Trophoblast cell (in vitro differentiated cells and primary cell): ENCODE data around the gene UPF1.

Source experiments
- DNase-seq, 2 donors: peaks; one replicate each; pipeline ENCODE4 v3.0.0-alpha.2; 2016
- H2AFZ ChIP-seq: 2 replicates; pipeline ENCODE4 v1.6.1; 2013; ENCODE audit warnings: low read length, moderate library complexity, mild to moderate bottlenecking; ENCODE audit not compliant: insufficient read depth, poor library complexity
- H2AK5ac ChIP-seq: 2 replicates; pipeline ENCODE4 v1.6.1; 2013; ENCODE audit warnings: mild to moderate bottlenecking, low read length
- H2BK120ac ChIP-seq: 2 replicates; pipeline ENCODE4 v1.6.1; 2013; ENCODE audit warnings: low read length, mild to moderate bottlenecking, moderate library complexity; ENCODE audit not compliant: insufficient read depth, poor library complexity
- H2BK12ac ChIP-seq: 2 replicates; pipeline ENCODE4 v1.6.1; 2013; ENCODE audit warnings: mild to moderate bottlenecking, low read length, moderate library complexity
- H2BK5ac ChIP-seq: 2 replicates; pipeline ENCODE4 v1.6.1; 2013; ENCODE audit warnings: low read length, low read depth, moderate library complexity, mild to moderate bottlenecking; ENCODE audit not compliant: poor library complexity
- H3K14ac ChIP-seq: 2 replicates; pipeline ENCODE4 v1.6.1; 2013; ENCODE audit warnings: mild to moderate bottlenecking, low read length
- H3K18ac ChIP-seq: 2 replicates; pipeline ENCODE4 v1.6.1; 2013; ENCODE audit warnings: mild to moderate bottlenecking, low read length
- H3K23ac ChIP-seq: 2 replicates; pipeline ENCODE4 v1.6.1; 2013; ENCODE audit warnings: low read length
- H3K27ac ChIP-seq: 2 replicates; pipeline ENCODE4 v1.5.1; 2013; ENCODE audit warnings: low read depth, mild to moderate bottlenecking, inconsistent platforms, low read length, moderate library complexity
- H3K27me3 ChIP-seq: 2 replicates; pipeline ENCODE4 v1.6.1; 2013; ENCODE audit warnings: inconsistent platforms, mild to moderate bottlenecking, low read length, moderate library complexity; ENCODE audit not compliant: insufficient read depth
- H3K36me3 ChIP-seq, 2 experiments: 1 replicate in 1 of 2; 2 replicates in 1 of 2; pipeline ENCODE4 v1.6.1; 2013; ENCODE audit warnings: low read length in 2 of 2, mild to moderate bottlenecking in 2 of 2, moderate library complexity in 1 of 2; ENCODE audit not compliant: insufficient read depth in 2 of 2, control insufficient read depth in 1 of 2
- H3K4ac ChIP-seq: 2 replicates; pipeline ENCODE4 v1.6.1; 2013; ENCODE audit warnings: low read depth, mild to moderate bottlenecking, low read length, moderate library complexity
- H3K4me1 ChIP-seq, 2 experiments: 1 replicate in 1 of 2; 2 replicates in 1 of 2; pipeline ENCODE4 v1.6.1; 2013; ENCODE audit warnings: low read length in 2 of 2, mild to moderate bottlenecking in 2 of 2, moderate library complexity in 1 of 2; ENCODE audit not compliant: insufficient read depth in 2 of 2, control insufficient read depth in 1 of 2
- H3K4me2 ChIP-seq: 2 replicates; pipeline ENCODE4 v1.6.1; 2013; ENCODE audit warnings: inconsistent platforms, mild to moderate bottlenecking, low read length, moderate library complexity
- H3K4me3 ChIP-seq: 2 replicates; pipeline ENCODE4 v1.5.1; 2013; ENCODE audit warnings: mild to moderate bottlenecking, low read depth, low read length, inconsistent platforms
- H3K79me1 ChIP-seq: one replicate; pipeline ENCODE4 v1.6.1; 2013; ENCODE audit warnings: low read length
- H3K79me2 ChIP-seq: 2 replicates; pipeline ENCODE4 v1.6.1; 2013; ENCODE audit warnings: low read length, mild to moderate bottlenecking; ENCODE audit not compliant: control insufficient read depth, insufficient read depth, poor library complexity
- H3K9ac ChIP-seq: 2 replicates; pipeline ENCODE4 v1.6.1; 2013; ENCODE audit warnings: mild to moderate bottlenecking, low read length
- H3K9me3 ChIP-seq: 2 replicates; pipeline ENCODE4 v1.6.1; 2013; ENCODE audit warnings: low read depth, mild to moderate bottlenecking, control low read depth, inconsistent platforms, low read length; ENCODE audit not compliant: insufficient read depth
- H4K12ac ChIP-seq: 2 replicates; pipeline ENCODE4 v1.6.1; 2013; ENCODE audit warnings: low read depth, mild to moderate bottlenecking, low read length, moderate library complexity
- H4K8ac ChIP-seq: 2 replicates; pipeline ENCODE4 v1.6.1; 2013; ENCODE audit warnings: low read depth, mild to moderate bottlenecking, low read length, moderate library complexity
- H4K91ac ChIP-seq: one replicate; pipeline ENCODE4 v1.6.1; 2013; ENCODE audit warnings: low read depth, mild to moderate bottlenecking, low read length, moderate library complexity
- WGBS: extraction: QIAGEN DNeasy Blood & Tissue Kit; methylation state at CpG from one replicate; pipeline ENCODE4 v1.1.7; 2013; ENCODE audit warnings: missing lambda C conversion rate; ENCODE audit not compliant: insufficient read length, insufficient coverage; ENCODE audit errors: extremely low coverage; 5-methylcytosine and 5-hydroxymethylcytosine counted together

UPF1 gene

DNA sequence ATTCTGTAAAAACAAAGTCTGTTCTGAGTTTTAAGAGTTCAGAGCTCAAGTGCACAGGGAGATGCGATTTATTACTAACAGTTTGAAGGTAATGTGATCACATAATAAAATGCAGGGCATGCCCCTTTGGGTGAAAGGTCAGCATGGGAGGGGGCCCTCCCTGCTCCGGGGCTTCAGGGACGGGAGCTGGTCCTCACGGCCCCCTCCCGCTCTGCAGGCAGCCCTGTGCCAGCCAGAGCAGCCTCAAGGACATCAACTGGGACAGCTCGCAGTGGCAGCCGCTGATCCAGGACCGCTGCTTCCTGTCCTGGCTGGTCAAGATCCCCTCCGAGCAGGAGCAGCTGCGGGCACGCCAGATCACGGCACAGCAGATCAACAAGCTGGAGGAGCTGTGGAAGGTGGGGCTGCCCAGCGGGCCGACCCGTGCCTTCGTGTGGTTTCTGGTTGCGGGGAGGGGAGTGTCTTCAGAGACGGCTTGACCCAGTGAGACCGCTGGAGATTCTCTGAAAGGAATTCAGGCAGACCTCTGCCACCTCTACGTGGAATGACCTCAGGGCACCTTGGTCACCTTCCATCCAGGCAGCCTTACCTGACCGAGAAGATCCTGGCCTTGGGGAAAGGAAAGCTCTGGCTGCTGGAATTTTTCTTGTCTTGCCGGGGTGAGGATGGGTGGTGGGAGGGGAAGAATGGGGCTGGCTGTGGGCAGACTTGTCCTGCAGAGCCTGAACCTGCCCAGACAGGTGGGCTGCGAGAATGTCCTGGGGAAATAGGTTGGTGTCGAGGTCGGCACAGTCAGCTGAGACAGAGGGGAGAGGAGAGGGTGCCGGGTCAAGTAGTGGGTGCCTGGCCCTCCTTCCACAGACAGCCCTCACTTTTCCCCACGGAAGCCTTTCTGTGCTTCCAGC is 19.0 kb downstream of the UPF1 start:
- H2BK120ac ChIP-seq: no peak overlapping the region

DNA sequence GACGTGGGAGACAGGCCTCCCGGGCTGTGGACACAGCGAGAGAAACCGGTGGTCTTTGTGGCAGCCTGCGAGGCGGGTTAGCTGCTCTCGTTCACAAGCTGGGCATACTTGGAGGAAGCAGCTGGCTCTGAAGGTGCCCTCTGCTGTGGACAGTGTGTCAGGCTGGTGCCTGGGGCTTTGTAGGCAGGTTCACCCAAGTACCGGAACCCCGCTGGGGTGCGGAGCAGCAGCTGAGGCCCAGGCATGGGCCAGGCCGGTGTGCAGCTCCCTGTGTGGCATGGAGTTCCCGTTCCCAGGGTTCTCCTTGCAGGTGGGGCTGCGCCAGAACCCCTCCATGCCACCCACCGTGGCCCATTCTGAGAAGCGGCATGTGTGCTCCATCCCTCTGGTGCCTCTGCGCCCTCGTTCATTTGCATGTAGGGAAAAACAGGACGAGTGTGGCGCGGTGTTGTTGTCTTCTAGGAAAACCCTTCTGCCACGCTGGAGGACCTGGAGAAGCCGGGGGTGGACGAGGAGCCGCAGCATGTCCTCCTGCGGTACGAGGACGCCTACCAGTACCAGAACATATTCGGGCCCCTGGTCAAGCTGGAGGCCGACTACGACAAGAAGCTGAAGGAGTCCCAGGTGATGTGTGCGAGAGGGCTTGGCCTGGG is 20.0 kb downstream of the UPF1 start:
- Histone ChIP-seq H3K4ac (peak overlapping the region; percentile 28), H4K12ac (no peak overlapping the region), H3K27me3 (no peaks in the 10 kb centered on the region), H3K4me2 (no peak overlapping the region), H3K9ac (no peak overlapping the region), H3K27ac (no peak overlapping the region), H3K79me1 (peaks cover 6% of the 10 kb centered on the region), H2AK5ac (no peak overlapping the region), H3K79me2 (peaks cover 5% of the 10 kb centered on the region), H3K9me3 (peaks cover 1% of the 10 kb centered on the region), H3K36me3 (peaks cover 73 to 79% of the 10 kb centered on the region in 2 experiments), H2AFZ (no peak overlapping the region), H2BK5ac (no peak overlapping the region), H3K18ac (peak overlapping the region; percentile 31), H2BK120ac (no peak overlapping the region), H3K4me3 (no peak overlapping the region), H3K14ac (no peak overlapping the region), H4K91ac (no peak overlapping the region), H2BK12ac (no peak overlapping the region), H3K23ac (no peak overlapping the region), H4K8ac (no peak overlapping the region), H3K4me1 (peaks cover 15 to 30% of the 10 kb centered on the region in 2 experiments)
- no CpG with 5 or more reads among the region's 31 CpGs for WGBS
- no peak for DNase-seq

More for the DNA sequence above, 19.0 kb downstream of the UPF1 start:
- H3K9ac ChIP-seq: no peak overlapping the region
- H3K14ac ChIP-seq: no peak overlapping the region
- no peak overlapping the region for H4K12ac ChIP-seq
- peaks cover 5% of the 10 kb centered on the region for H3K79me2 ChIP-seq
- H3K18ac ChIP-seq: peak overlapping the region; percentile 34
- DNase-seq: peak; percentile 34 to 47
- H3K4me1 ChIP-seq: peaks cover 15 to 30% of the 10 kb centered on the region in 2 experiments
- no peak overlapping the region for H3K4me2 ChIP-seq
- no CpG with 5 or more reads among the region's 27 CpGs for WGBS
- H3K79me1 ChIP-seq: peaks cover 6% of the 10 kb centered on the region
- H2AK5ac ChIP-seq: no peak overlapping the region
- no peak overlapping the region for H4K8ac ChIP-seq
- no peak overlapping the region for H3K23ac ChIP-seq
- H3K9me3 ChIP-seq: peaks cover 1% of the 10 kb centered on the region
- peak overlapping the region; percentile 35 for H3K27ac ChIP-seq
- H3K4ac ChIP-seq: peak overlapping the region; percentile 12
- H3K27me3 ChIP-seq: no peaks in the 10 kb centered on the region
- no peak overlapping the region for H2BK5ac ChIP-seq
- H3K36me3 ChIP-seq: peaks cover 69 to 75% of the 10 kb centered on the region in 2 experiments
- H2BK12ac ChIP-seq: no peak overlapping the region
- no peak overlapping the region for H4K91ac ChIP-seq
- no peak overlapping the region for H2AFZ ChIP-seq
- H3K4me3 ChIP-seq: no peak overlapping the region

DNA sequence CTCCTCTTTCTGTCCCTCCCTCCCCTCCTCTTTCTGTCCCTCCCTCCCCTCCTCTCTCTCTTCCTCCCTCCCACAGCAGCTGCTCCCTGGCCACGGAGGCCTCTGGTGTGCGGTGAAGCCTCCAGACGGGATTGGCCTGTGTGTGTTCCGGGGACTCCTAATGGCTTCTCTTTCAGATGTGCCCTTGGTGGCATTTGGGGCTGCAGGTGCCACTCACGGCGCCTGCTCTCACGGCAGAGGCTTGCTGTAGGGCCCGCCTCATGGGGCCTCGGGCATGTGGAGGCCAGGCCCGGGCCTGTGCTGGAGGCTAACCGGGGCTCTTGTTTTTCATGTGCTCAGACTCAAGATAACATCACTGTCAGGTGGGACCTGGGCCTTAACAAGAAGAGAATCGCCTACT is 20.9 kb downstream of the UPF1 start:
- DNase-seq: no peak
- Histone ChIP-seq H2BK120ac (no peak overlapping the region), H3K79me1 (peaks cover 6% of the 10 kb centered on the region), H3K18ac (no peak overlapping the region), H2AFZ (no peak overlapping the region), H3K4me3 (no peak overlapping the region), H3K4me1 (peaks cover 15 to 30% of the 10 kb centered on the region in 2 experiments), H3K4me2 (no peak overlapping the region), H3K79me2 (peaks cover 5% of the 10 kb centered on the region), H3K14ac (no peak overlapping the region), H2BK5ac (no peak overlapping the region), H3K27me3 (no peaks in the 10 kb centered on the region), H4K12ac (no peak overlapping the region), H2BK12ac (no peak overlapping the region), H3K9ac (no peak overlapping the region), H3K36me3 (peaks cover 80 to 83% of the 10 kb centered on the region in 2 experiments), H3K9me3 (peaks cover 1% of the 10 kb centered on the region), H2AK5ac (no peak overlapping the region), H4K8ac (no peak overlapping the region), H3K4ac (no peak overlapping the region), H4K91ac (no peak overlapping the region), H3K23ac (no peak overlapping the region), H3K27ac (no peak overlapping the region)
- no CpG with 5 or more reads among the region's 12 CpGs for WGBS

DNA sequence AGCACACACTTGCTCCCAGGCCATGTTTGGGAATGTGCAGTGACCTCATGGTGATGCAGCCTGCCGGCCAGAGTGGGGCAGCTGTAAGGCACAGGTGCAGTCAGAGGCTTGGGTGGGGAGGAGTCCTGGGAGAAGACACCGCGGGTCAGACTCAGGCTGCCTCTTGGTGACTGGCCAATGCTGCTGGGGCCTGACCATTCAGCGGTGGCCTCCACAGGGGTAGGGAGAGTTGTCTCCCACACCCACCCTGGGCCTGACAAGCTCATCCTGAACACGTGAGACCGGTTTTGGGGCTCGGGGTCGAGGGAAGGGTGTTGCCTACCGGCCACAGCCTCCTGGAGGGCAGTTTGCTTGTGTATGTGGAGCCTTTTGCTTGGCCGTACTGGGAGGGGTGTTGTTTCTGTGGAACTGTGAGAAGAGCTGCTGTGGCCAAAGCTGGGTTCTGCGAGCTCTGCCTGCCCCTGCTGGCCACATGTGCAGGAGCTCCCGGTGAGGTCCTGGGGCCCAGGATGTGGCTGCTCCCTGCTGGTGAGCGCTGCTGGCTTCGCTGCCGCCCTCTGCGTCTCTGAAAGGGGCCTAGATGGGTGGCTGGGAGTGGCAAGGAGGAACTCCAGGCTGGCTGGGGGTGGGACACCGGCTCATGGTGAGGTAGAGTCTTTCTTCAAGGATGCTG is 22.1 kb downstream of the UPF1 start:
- H3K18ac ChIP-seq: no peak overlapping the region
- peaks cover 85 to 88% of the 10 kb centered on the region in 2 experiments for H3K36me3 ChIP-seq
- no peak overlapping the region for H2BK5ac ChIP-seq
- H3K4me1 ChIP-seq: peaks cover 14 to 25% of the 10 kb centered on the region in 2 experiments
- H4K91ac ChIP-seq: no peak overlapping the region
- no peak overlapping the region for H2AK5ac ChIP-seq
- no peak overlapping the region for H3K27ac ChIP-seq
- no peak overlapping the region for H2BK12ac ChIP-seq
- no peak overlapping the region for H2BK120ac ChIP-seq
- H3K14ac ChIP-seq: no peak overlapping the region
- H2AFZ ChIP-seq: no peak overlapping the region
- no peak overlapping the region for H4K12ac ChIP-seq
- WGBS: no CpG with 5 or more reads among the region's 17 CpGs
- DNase-seq: no peak
- H3K9ac ChIP-seq: no peak overlapping the region
- H3K9me3 ChIP-seq: peaks cover 1% of the 10 kb centered on the region
- no peak overlapping the region for H3K23ac ChIP-seq
- peaks cover 6% of the 10 kb centered on the region for H3K79me1 ChIP-seq
- H3K4me2 ChIP-seq: no peak overlapping the region
- H3K4me3 ChIP-seq: no peak overlapping the region
- H4K8ac ChIP-seq: no peak overlapping the region
- H3K79me2 ChIP-seq: peaks cover 3% of the 10 kb centered on the region
- H3K27me3 ChIP-seq: no peaks in the 10 kb centered on the region
- no peak overlapping the region for H3K4ac ChIP-seq
